Endothelial cell of hepatic sinusoid (primary cell): ENCODE measurements around the gene TBCA.

Experiments
- in situ Hi-C: cut with HindIII; loops from 2 replicates; pipeline ENCODE4 v1.10.0; 2017; ENCODE audit warnings: low sequenced_read_pairs

The TBCA gene

GRCh38 chr5:77775790-77776553 is at the start of gene TBCA:
Gene TBCA (minus strand): TSS chr5:77776339. CDS start chr5:77776257, 82 bp downstream.
- in situ Hi-C loops: no loop called here

GRCh38 chr5:77824981-77825380 is 48.8 kb upstream of the TBCA start:
- in situ Hi-C loops: no loop called here

- in situ Hi-C loops: no loop called here
Measured at GRCh38 chr5:77816686-77817085, 40.5 kb upstream of the TBCA start.

GRCh38 chr5:77812926-77813589 is 36.9 kb upstream of the TBCA start:
- in situ Hi-C loops: no loop called here

- in situ Hi-C loops: no loop called here
Measured at GRCh38 chr5:77806213-77806843, 30.2 kb upstream of the TBCA start.

- in situ Hi-C loops: no loop called here
Measured at GRCh38 chr5:77798456-77798855, 22.3 kb upstream of the TBCA start.

- in situ Hi-C loops: no loop called here
Measured at GRCh38 chr5:77797136-77797535, 21.0 kb upstream of the TBCA start.

GRCh38 chr5:77795846-77796245 is 19.7 kb upstream of the TBCA start:
- in situ Hi-C loops: no loop called here

GRCh38 chr5:77795268-77795667 is 19.1 kb upstream of the TBCA start:
- in situ Hi-C loops: no loop called here

GRCh38 chr5:77791926-77792325 is 15.8 kb upstream of the TBCA start:
- in situ Hi-C loops: no loop called here

- in situ Hi-C loops: no loop called here
Measured at GRCh38 chr5:77791356-77791755, 15.2 kb upstream of the TBCA start.

- in situ Hi-C loops: no loop called here
Measured at GRCh38 chr5:77785229-77785628, 9.1 kb upstream of the TBCA start.

GRCh38 chr5:77784735-77785134 is 8.6 kb upstream of the TBCA start:
- in situ Hi-C loops: no loop called here

GRCh38 chr5:77781076-77781475 is 4.9 kb upstream of the TBCA start:
- in situ Hi-C loops: no loop called here

GRCh38 chr5:77778881-77779438 is 2.8 kb upstream of the TBCA start:
- in situ Hi-C loops: no loop called here

GRCh38 chr5:77778398-77778797 is 2.3 kb upstream of the TBCA start:
- in situ Hi-C loops: no loop called here

GRCh38 chr5:77777911-77778310 is 1.8 kb upstream of the TBCA start:
- in situ Hi-C loops: no loop called here

GRCh38 chr5:77777281-77777892 is 1.2 kb upstream of the TBCA start:
- in situ Hi-C loops: no loop called here

- in situ Hi-C loops: no loop called here
Measured at GRCh38 chr5:77776554-77777206, 541 bp upstream of the TBCA start.

- in situ Hi-C loops: no loop called here
Measured at GRCh38 chr5:77774981-77775789, 954 bp downstream of the TBCA start.
